Measurements from ENCODE around the gene GALNT14.
A peak's percentile ranks its signal among the peaks of the same experiment; 100 is the strongest.

DNA sequence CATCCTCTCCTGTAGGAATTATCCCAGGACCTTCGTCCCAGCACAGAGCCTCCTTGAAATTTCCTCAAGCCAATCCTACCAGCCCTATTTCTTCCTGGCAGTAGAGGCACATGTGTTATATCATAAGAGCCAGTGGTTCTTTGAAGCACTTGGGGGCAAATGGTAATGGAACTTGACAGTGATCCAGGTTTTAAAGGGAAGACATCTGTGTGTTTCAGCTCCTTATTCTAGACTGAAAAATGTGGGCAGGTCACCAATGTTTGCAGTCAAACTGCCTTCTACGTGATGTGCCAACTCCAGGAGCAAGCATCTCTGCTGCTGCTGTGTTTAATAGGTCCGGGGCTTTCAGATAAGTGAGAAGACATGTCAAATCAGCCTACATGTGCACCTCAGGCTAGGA, 157.1 kb downstream of the GALNT14 start:
- no peak for TF ChIP-seq POLR2A (IDR thresholded peaks at IDR 0.05)
- TF ChIP-seq, protein P1, sequence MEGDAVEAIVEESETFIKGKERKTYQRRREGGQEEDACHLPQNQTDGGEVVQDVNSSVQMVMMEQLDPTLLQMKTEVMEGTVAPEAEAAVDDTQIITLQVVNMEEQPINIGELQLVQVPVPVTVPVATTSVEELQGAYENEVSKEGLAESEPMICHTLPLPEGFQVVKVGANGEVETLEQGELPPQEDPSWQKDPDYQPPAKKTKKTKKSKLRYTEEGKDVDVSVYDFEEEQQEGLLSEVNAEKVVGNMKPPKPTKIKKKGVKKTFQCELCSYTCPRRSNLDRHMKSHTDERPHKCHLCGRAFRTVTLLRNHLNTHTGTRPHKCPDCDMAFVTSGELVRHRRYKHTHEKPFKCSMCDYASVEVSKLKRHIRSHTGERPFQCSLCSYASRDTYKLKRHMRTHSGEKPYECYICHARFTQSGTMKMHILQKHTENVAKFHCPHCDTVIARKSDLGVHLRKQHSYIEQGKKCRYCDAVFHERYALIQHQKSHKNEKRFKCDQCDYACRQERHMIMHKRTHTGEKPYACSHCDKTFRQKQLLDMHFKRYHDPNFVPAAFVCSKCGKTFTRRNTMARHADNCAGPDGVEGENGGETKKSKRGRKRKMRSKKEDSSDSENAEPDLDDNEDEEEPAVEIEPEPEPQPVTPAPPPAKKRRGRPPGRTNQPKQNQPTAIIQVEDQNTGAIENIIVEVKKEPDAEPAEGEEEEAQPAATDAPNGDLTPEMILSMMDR (IDR thresholded peaks at IDR 0.05): no peak
- TF ChIP-seq EP300 (IDR thresholded peaks at IDR 0.05): no peak
- peak; percentile 30 for TF ChIP-seq POLR2AphosphoS5 (IDR thresholded peaks at IDR 0.05)

All from gastroesophageal sphincter (tissue), 3 donors.